ENCODE results near the gene ZAP70.

GRCh38 chr2:97715951-97716694 is 2.7 kb downstream of the ZAP70 start:
- TF ChIP-seq BHLHE40 (IDR thresholded peaks at IDR 0.05; ENCODE audit: borderline replicate concordance) (no peak), FOXA1 (IDR thresholded peaks at IDR 0.05) (no peak), TARDBP (IDR thresholded peaks at IDR 0.05) (no peak), NFRKB (IDR thresholded peaks at IDR 0.05) (no peak), SUZ12 (IDR thresholded peaks at IDR 0.05) (no peak), HDGF (IDR thresholded peaks at IDR 0.05; ENCODE audit: borderline replicate concordance) (no peak), FOXM1 (IDR thresholded peaks at IDR 0.05; ENCODE audit: borderline replicate concordance) (no peak), L3MBTL2 (conservative IDR thresholded peaks at IDR 0.05) (no peak), FOXK2 (IDR thresholded peaks at IDR 0.05) (no peak), SP1 (IDR thresholded peaks at IDR 0.05) (no peak), ARNT (IDR thresholded peaks at IDR 0.05) (no peak), ELF4 (IDR thresholded peaks at IDR 0.05) (no peak)

All from HEK293T (cell line).